ENCODE measurements around the gene SPOCK2.

GRCh38 chr10:72037266-72037665, 51.1 kb downstream of the SPOCK2 start:
- TF ChIP-seq CTCF (conservative IDR thresholded peaks at IDR 0.05 in 1 of 2, IDR thresholded peaks at IDR 0.05 in 1 of 2; ENCODE audit: low read depth in 1 of 2, low read length in 2 of 2) (no peak), EZH2 (IDR thresholded peaks at IDR 0.05; ENCODE audit: low read length, missing control alignments) (no peak)

All from fibroblast of lung (primary cell).